GM18858 (cell line): ENCODE results near the gene GSC2.

ENCODE experiments used
- ATAC-seq: cut with Tn5 transposase; IDR thresholded peaks from one replicate; pipeline ENCODE4 v1.9.1; 2021; ENCODE audit not compliant: unreplicated experiment

The GSC2 gene

GRCh38 chr22:19178657-19179496 lies 28.8 kb upstream of the GSC2 start, which contains the start of gene SLC25A1:
TSS of gene SLC25A1 (minus strand) at chr22:19178736. CDS start at chr22:19178673, 63 bp downstream.
- peak; percentile 41 for ATAC-seq

- ATAC-seq: peak; percentile 9
Observed at GRCh38 chr22:19178065-19178656, 28.1 kb upstream of the GSC2 start.

- ATAC-seq: no peak
Observed at GRCh38 chr22:19177164-19178064, 27.3 kb upstream of the GSC2 start.

- no peak for ATAC-seq
Observed at GRCh38 chr22:19176732-19177131, 26.6 kb upstream of the GSC2 start.

GRCh38 chr22:19176175-19176643 lies 26.1 kb upstream of the GSC2 start:
- no peak for ATAC-seq

GRCh38 chr22:19175602-19176174 lies 25.6 kb upstream of the GSC2 start:
- ATAC-seq: no peak

GRCh38 chr22:19175026-19175601 lies 25.0 kb upstream of the GSC2 start:
- no peak for ATAC-seq

- ATAC-seq: no peak
Observed at GRCh38 chr22:19174106-19175025, 24.3 kb upstream of the GSC2 start.

- ATAC-seq: no peak
Observed at GRCh38 chr22:19173047-19174035, 23.2 kb upstream of the GSC2 start.

GRCh38 chr22:19172213-19173046 lies 22.3 kb upstream of the GSC2 start:
- ATAC-seq: no peak

- no peak for ATAC-seq
Observed at GRCh38 chr22:19169947-19170318, 19.8 kb upstream of the GSC2 start.

- ATAC-seq: no peak
Observed at GRCh38 chr22:19169002-19169946, 19.2 kb upstream of the GSC2 start.

- no peak for ATAC-seq
Observed at GRCh38 chr22:19168088-19168890, 18.2 kb upstream of the GSC2 start.

- ATAC-seq: no peak
Observed at GRCh38 chr22:19167106-19167869, 17.2 kb upstream of the GSC2 start.

- no peak for ATAC-seq
Observed at GRCh38 chr22:19166421-19166820, 16.3 kb upstream of the GSC2 start.
